IgD-negative memory B cell (primary cell): ENCODE measurements around the gene MICU1. TPM values are rescaled to one million over a fixed set of nuclear protein-coding genes. Genes with fewer than 3 reads are reported as not detected.

Experiments
- H3K27ac Mint-ChIP-seq, 3 donors: one replicate each; pipeline ENCODE4 v1.8.0; 2020 to 2022; ENCODE audit warnings: mild to moderate bottlenecking in 3 of 3, mixed read lengths in 3 of 3, moderate library complexity in 1 of 3
- H3K27me3 Mint-ChIP-seq: one replicate; pipeline ENCODE4 v1.8.0; 2021; ENCODE audit warnings: mixed read lengths
- H3K36me3 Mint-ChIP-seq: one replicate; pipeline ENCODE4 v1.8.0; 2020; ENCODE audit warnings: mild to moderate bottlenecking, mixed read lengths
- H3K4me1 Mint-ChIP-seq, 3 donors: one replicate each; pipeline ENCODE4 v1.8.0; 2020 to 2022; ENCODE audit warnings: mixed read lengths in 3 of 3, mild to moderate bottlenecking in 1 of 3
- H3K4me3 Mint-ChIP-seq, 4 donors: one replicate each; pipeline ENCODE4 v1.8.0; 2020 to 2022; ENCODE audit warnings: mild to moderate bottlenecking in 4 of 4, mixed read lengths in 4 of 4, moderate library complexity in 3 of 4
- H3K9me3 Mint-ChIP-seq, 3 donors: one replicate each; pipeline ENCODE4 v1.8.0; 2020 to 2021; ENCODE audit warnings: mixed read lengths in 3 of 3, mild to moderate bottlenecking in 1 of 3
- polyA plus RNA-seq: library from polyadenylated mRNA; unstranded; fragments of 300-500 nt; fragmentation: Illumina TruSeq; gene quantifications from one replicate; pipeline ENCODE4 v1.2.3, GENCODE V29; 2021

MICU1 gene
- polyA plus RNA-seq, 1 donor from 2014 or later, result 24.4 TPM

GRCh38 chr10:72515455-72515854, 110.4 kb downstream of the MICU1 start:
- Mint-ChIP-seq H3K27ac (no peak overlapping the region), H3K9me3 (peaks cover 0 to 23% (median 7%) of the 10 kb centered on the region in 3 donors), H3K27me3 (no peaks in the 10 kb centered on the region), H3K36me3 (peaks cover 14% of the 10 kb centered on the region), H3K4me1 (peaks cover 2 to 4% (median 3%) of the 10 kb centered on the region in 3 donors), H3K4me3 (no peak overlapping the region)

GRCh38 chr10:72513910-72514309, 112.0 kb downstream of the MICU1 start:
- H3K27ac Mint-ChIP-seq, result no peak overlapping the region
- no peaks in the 10 kb centered on the region for H3K27me3 Mint-ChIP-seq
- H3K4me3 Mint-ChIP-seq, result no peak overlapping the region
- peaks cover 4 to 8% (median 4%) of the 10 kb centered on the region in 3 donors for H3K4me1 Mint-ChIP-seq
- peaks cover 10% of the 10 kb centered on the region for H3K36me3 Mint-ChIP-seq
- H3K9me3 Mint-ChIP-seq, result peaks cover 0 to 23% (median 7%) of the 10 kb centered on the region in 3 donors

- Mint-ChIP-seq H3K36me3 (peaks cover 10% of the 10 kb centered on the region), H3K4me1 (peaks cover 4 to 8% (median 4%) of the 10 kb centered on the region in 3 donors), H3K27me3 (no peaks in the 10 kb centered on the region), H3K4me3 (no peak overlapping the region), H3K27ac (peak overlapping the region in 2 of 3 donors; percentile 47 to 79), H3K9me3 (peaks cover 0 to 18% (median 7%) of the 10 kb centered on the region in 3 donors)
Measured at GRCh38 chr10:72511459-72511858, 114.4 kb downstream of the MICU1 start.

- Mint-ChIP-seq H3K4me1 (peaks cover 4 to 8% (median 4%) of the 10 kb centered on the region in 3 donors), H3K4me3 (no peak overlapping the region), H3K9me3 (peaks cover 0 to 15% (median 8%) of the 10 kb centered on the region in 3 donors), H3K27me3 (no peaks in the 10 kb centered on the region), H3K27ac (no peak overlapping the region), H3K36me3 (peaks cover 13% of the 10 kb centered on the region)
Measured at GRCh38 chr10:72509941-72510340, 115.9 kb downstream of the MICU1 start.

- Mint-ChIP-seq H3K9me3 (peaks cover 3 to 19% (median 8%) of the 10 kb centered on the region in 3 donors), H3K36me3 (peaks cover 12% of the 10 kb centered on the region), H3K4me1 (peaks cover 4 to 8% (median 4%) of the 10 kb centered on the region in 3 donors), H3K27me3 (no peaks in the 10 kb centered on the region), H3K4me3 (no peak overlapping the region), H3K27ac (no peak overlapping the region)
Measured at GRCh38 chr10:72509206-72509799, 116.6 kb downstream of the MICU1 start.

GRCh38 chr10:72508033-72508432, 117.8 kb downstream of the MICU1 start:
- H3K27ac Mint-ChIP-seq, result no peak overlapping the region
- H3K36me3 Mint-ChIP-seq, result peaks cover 10% of the 10 kb centered on the region
- H3K4me1 Mint-ChIP-seq, result peaks cover 1 to 8% (median 4%) of the 10 kb centered on the region in 3 donors

GRCh38 chr10:72506474-72506873, 119.4 kb downstream of the MICU1 start:
- Mint-ChIP-seq H3K4me1 (peaks cover 0 to 6% (median 4%) of the 10 kb centered on the region in 3 donors), H3K4me3 (no peak overlapping the region), H3K9me3 (peaks cover 4 to 11% (median 5%) of the 10 kb centered on the region in 3 donors), H3K27me3 (no peaks in the 10 kb centered on the region), H3K36me3 (peaks cover 10% of the 10 kb centered on the region), H3K27ac (no peak overlapping the region)

More at GRCh38 chr10:72508033-72508432, 117.8 kb downstream of the MICU1 start:
- H3K4me3 Mint-ChIP-seq, result no peak overlapping the region
- no peaks in the 10 kb centered on the region for H3K27me3 Mint-ChIP-seq
- H3K9me3 Mint-ChIP-seq, result peaks cover 4 to 12% (median 6%) of the 10 kb centered on the region in 3 donors

- no peak overlapping the region for H3K4me3 Mint-ChIP-seq
- no peaks in the 10 kb centered on the region for H3K27me3 Mint-ChIP-seq
- H3K27ac Mint-ChIP-seq, result no peak overlapping the region
- peaks cover 0 to 7% (median 2%) of the 10 kb centered on the region in 3 donors for H3K4me1 Mint-ChIP-seq
- H3K36me3 Mint-ChIP-seq, result peaks cover 10% of the 10 kb centered on the region
- peaks cover 4 to 11% (median 5%) of the 10 kb centered on the region in 3 donors for H3K9me3 Mint-ChIP-seq
Measured at GRCh38 chr10:72505435-72505834, 120.4 kb downstream of the MICU1 start.

- Mint-ChIP-seq H3K9me3 (peaks cover 4 to 11% (median 5%) of the 10 kb centered on the region in 3 donors), H3K4me1 (peaks cover 6 to 8% (median 7%) of the 10 kb centered on the region in 3 donors), H3K27ac (no peak overlapping the region), H3K36me3 (peaks cover 10% of the 10 kb centered on the region), H3K4me3 (no peak overlapping the region), H3K27me3 (no peaks in the 10 kb centered on the region)
Measured at GRCh38 chr10:72503694-72504438, 122.0 kb downstream of the MICU1 start.

GRCh38 chr10:72503241-72503640, 122.6 kb downstream of the MICU1 start:
- Mint-ChIP-seq H3K9me3 (peaks cover 4 to 11% (median 5%) of the 10 kb centered on the region in 3 donors), H3K27ac (no peak overlapping the region), H3K36me3 (peaks cover 10% of the 10 kb centered on the region)

GRCh38 chr10:72502581-72502980, 123.3 kb downstream of the MICU1 start:
- H3K27ac Mint-ChIP-seq, result no peak overlapping the region

More at GRCh38 chr10:72503241-72503640, 122.6 kb downstream of the MICU1 start:
- Mint-ChIP-seq H3K27me3 (no peaks in the 10 kb centered on the region), H3K4me1 (peaks cover 7 to 8% (median 8%) of the 10 kb centered on the region in 3 donors), H3K4me3 (no peak overlapping the region)

GRCh38 chr10:72499701-72500100, 126.2 kb downstream of the MICU1 start:
- H3K27ac Mint-ChIP-seq, result no peak overlapping the region
- H3K9me3 Mint-ChIP-seq, result peaks cover 0 to 5% (median 4%) of the 10 kb centered on the region in 3 donors
- no peaks in the 10 kb centered on the region for H3K27me3 Mint-ChIP-seq
- H3K4me3 Mint-ChIP-seq, result no peak overlapping the region
- peaks cover 9% of the 10 kb centered on the region for H3K36me3 Mint-ChIP-seq
- H3K4me1 Mint-ChIP-seq, result peaks cover 7 to 8% (median 8%) of the 10 kb centered on the region in 3 donors

More at GRCh38 chr10:72502581-72502980, 123.3 kb downstream of the MICU1 start:
- no peaks in the 10 kb centered on the region for H3K27me3 Mint-ChIP-seq
- peaks cover 4 to 11% (median 5%) of the 10 kb centered on the region in 3 donors for H3K9me3 Mint-ChIP-seq
- peaks cover 7 to 8% (median 8%) of the 10 kb centered on the region in 3 donors for H3K4me1 Mint-ChIP-seq
- H3K4me3 Mint-ChIP-seq, result no peak overlapping the region
- peaks cover 10% of the 10 kb centered on the region for H3K36me3 Mint-ChIP-seq

- no peak overlapping the region for H3K27ac Mint-ChIP-seq
- peaks cover 7% of the 10 kb centered on the region for H3K36me3 Mint-ChIP-seq
- H3K9me3 Mint-ChIP-seq, result no peaks in the 10 kb centered on the region
- H3K4me3 Mint-ChIP-seq, result no peak overlapping the region
- H3K4me1 Mint-ChIP-seq, result no peaks in the 10 kb centered on the region
- no peaks in the 10 kb centered on the region for H3K27me3 Mint-ChIP-seq
Measured at GRCh38 chr10:72490951-72491350, 134.9 kb downstream of the MICU1 start.

GRCh38 chr10:72487521-72487920, 138.4 kb downstream of the MICU1 start:
- H3K27me3 Mint-ChIP-seq, result no peaks in the 10 kb centered on the region
- no peak overlapping the region for H3K27ac Mint-ChIP-seq
- H3K4me1 Mint-ChIP-seq, result no peaks in the 10 kb centered on the region
- no peaks in the 10 kb centered on the region for H3K9me3 Mint-ChIP-seq
- peaks cover 5% of the 10 kb centered on the region for H3K36me3 Mint-ChIP-seq
- no peak overlapping the region for H3K4me3 Mint-ChIP-seq

- H3K27me3 Mint-ChIP-seq, result no peaks in the 10 kb centered on the region
- H3K9me3 Mint-ChIP-seq, result no peaks in the 10 kb centered on the region
- H3K36me3 Mint-ChIP-seq, result peaks cover 5% of the 10 kb centered on the region
- H3K27ac Mint-ChIP-seq, result no peak overlapping the region
- no peaks in the 10 kb centered on the region for H3K4me1 Mint-ChIP-seq
- no peak overlapping the region for H3K4me3 Mint-ChIP-seq
Measured at GRCh38 chr10:72487116-72487515, 138.8 kb downstream of the MICU1 start.
